Measurements from ENCODE around the gene ALDH1A2.
"Not testable (repeated sequence)": the region's sequence is repeated elsewhere in the genome, so short reads cannot be mapped to it uniquely, and the experiment has no call there.

Gene ALDH1A2

GRCh38 chr15:58066042-58066867 lies 744 bp upstream of the ALDH1A2 start:
- peak; percentile 51 for DNase-seq

- no peak for DNase-seq
Measured at GRCh38 chr15:58064980-58065444, 499 bp downstream of the ALDH1A2 start.

- DNase-seq: no peak
Measured at GRCh38 chr15:58064082-58064979, 1.2 kb downstream of the ALDH1A2 start.

GRCh38 chr15:58063614-58064013 lies 1.9 kb downstream of the ALDH1A2 start:
- DNase-seq: no peak

GRCh38 chr15:58062983-58063382 lies 2.5 kb downstream of the ALDH1A2 start:
- DNase-seq: no peak

GRCh38 chr15:58062175-58062574 lies 3.3 kb downstream of the ALDH1A2 start:
- DNase-seq: no peak

GRCh38 chr15:58060575-58060974 lies 4.9 kb downstream of the ALDH1A2 start:
- no peak for DNase-seq

GRCh38 chr15:58058729-58059128 lies 6.8 kb downstream of the ALDH1A2 start:
- no peak for DNase-seq

GRCh38 chr15:58058073-58058472 lies 7.4 kb downstream of the ALDH1A2 start:
- DNase-seq: no peak

- no peak for DNase-seq
Measured at GRCh38 chr15:58057559-58057958, 8.0 kb downstream of the ALDH1A2 start.

- DNase-seq: no peak
Measured at GRCh38 chr15:58056015-58056414, 9.5 kb downstream of the ALDH1A2 start.

- DNase-seq: no peak
Measured at GRCh38 chr15:58053315-58054153, 12.0 kb downstream of the ALDH1A2 start.

GRCh38 chr15:58052334-58052733 lies 13.2 kb downstream of the ALDH1A2 start:
- no peak for DNase-seq

- DNase-seq: no peak
Measured at GRCh38 chr15:58049520-58050227, 15.8 kb downstream of the ALDH1A2 start.

GRCh38 chr15:58048261-58048660 lies 17.2 kb downstream of the ALDH1A2 start:
- DNase-seq: no peak

- no peak for DNase-seq
Measured at GRCh38 chr15:58047149-58047548, 18.4 kb downstream of the ALDH1A2 start.

GRCh38 chr15:58046467-58046866 lies 19.0 kb downstream of the ALDH1A2 start:
- DNase-seq: no peak

- DNase-seq: not testable (repeated sequence)
Measured at GRCh38 chr15:58045376-58045775, 20.1 kb downstream of the ALDH1A2 start.

GRCh38 chr15:58044551-58044950 lies 21.0 kb downstream of the ALDH1A2 start:
- no peak for DNase-seq

- peak; percentile 57 for DNase-seq
Measured at GRCh38 chr15:58043192-58043903, 22.2 kb downstream of the ALDH1A2 start.

- no peak for DNase-seq
Measured at GRCh38 chr15:58042006-58042405, 23.5 kb downstream of the ALDH1A2 start.

Measured in RPMI8226 (cell line).